Spinal cord (tissue), 10 donors: ENCODE measurements around the gene PLB1. TPM values are rescaled to one million over a fixed set of nuclear protein-coding genes. Genes with fewer than 3 reads are reported as not detected.

Source experiments
- DNase-seq, 6 donors: peaks; one replicate each; pipeline versions ENCODE4 v3.0.0 to v3.0.0-alpha.2; 2013 to 2015; ENCODE audit warnings: low spot score in 6 of 6, low read depth in 4 of 6
- H3K27ac ChIP-seq: one replicate; pipeline ENCODE4 v1.5.1; 2013; ENCODE audit warnings: low read depth, low read length, control low read depth
- H3K27me3 ChIP-seq: one replicate; pipeline ENCODE4 v1.6.1; 2013; ENCODE audit warnings: low read length; ENCODE audit not compliant: control insufficient read depth, insufficient read depth
- H3K36me3 ChIP-seq: one replicate; pipeline ENCODE4 v1.6.1; 2013; ENCODE audit warnings: low read length; ENCODE audit not compliant: control insufficient read depth, insufficient read depth
- H3K4me1 ChIP-seq: one replicate; pipeline ENCODE4 v1.6.1; 2013; ENCODE audit warnings: low read length; ENCODE audit not compliant: control insufficient read depth, insufficient read depth
- H3K4me3 ChIP-seq: one replicate; pipeline ENCODE4 v1.5.1; 2013; ENCODE audit warnings: low read depth, low read length, control low read depth
- H3K9me3 ChIP-seq: one replicate; pipeline ENCODE4 v1.6.1; 2013; ENCODE audit warnings: low read length; ENCODE audit not compliant: control insufficient read depth, insufficient read depth
- WGBS: methylation state at CpG from one replicate; pipeline ENCODE4 v1.1.5; 2013; ENCODE audit warnings: missing lambda C conversion rate; ENCODE audit not compliant: insufficient coverage; 5-methylcytosine and 5-hydroxymethylcytosine counted together
- polyA plus RNA-seq, 2 donors: library from polyadenylated mRNA; unstranded; fragments of 120-200 nt; gene quantifications; one replicate each; pipeline ENCODE4 v1.2.1, GENCODE V29; 2013; ENCODE audit not compliant: insufficient read length in 2 of 2
- total RNA-seq, 2 donors: library from RNA; depleted of rRNA in 1 of 2; stranded (reverse); fragments of 120-200 nt in 1 of 2; fragments of >200 nt in 1 of 2; gene quantifications; one replicate each; pipeline versions ENCODE4 v1.2.3 to v1.2.4, GENCODE V29; 2013 to 2014
- donor health status: healthy.

Gene PLB1
- total and polyA plus RNA-seq, 4 donors: 5.5 to 11.2 (median 10.6) TPM

GRCh38 chr2:28610583-28611201, 114.8 kb downstream of the PLB1 start:
- Histone ChIP-seq H3K4me1 (peaks cover 16% of the 10 kb centered on the region), H3K27ac (no peak overlapping the region), H3K4me3 (no peak overlapping the region), H3K27me3 (no peaks in the 10 kb centered on the region), H3K9me3 (no peaks in the 10 kb centered on the region), H3K36me3 (no peaks in the 10 kb centered on the region)
- 69% methylated on average over 5 of the region's 8 CpGs for WGBS
- DNase-seq: no peak

- WGBS: 90% methylated on average over 7 of the region's 9 CpGs
- H3K4me3 ChIP-seq: no peak overlapping the region
- H3K27ac ChIP-seq: no peak overlapping the region
- no peaks in the 10 kb centered on the region for H3K9me3 ChIP-seq
- no peaks in the 10 kb centered on the region for H3K36me3 ChIP-seq
- no peaks in the 10 kb centered on the region for H3K27me3 ChIP-seq
- no peak for DNase-seq
- peaks cover 9% of the 10 kb centered on the region for H3K4me1 ChIP-seq
These were observed 116.4 kb downstream of the PLB1 start for GRCh38 chr2:28612131-28612812.

- Histone ChIP-seq H3K27ac (no peak overlapping the region), H3K9me3 (no peaks in the 10 kb centered on the region), H3K36me3 (no peaks in the 10 kb centered on the region), H3K27me3 (no peaks in the 10 kb centered on the region), H3K4me3 (no peak overlapping the region), H3K4me1 (peaks cover 3% of the 10 kb centered on the region)
- 76% methylated on average over 2 of the region's 2 CpGs for WGBS
- DNase-seq: no peak
These were observed 117.3 kb downstream of the PLB1 start for GRCh38 chr2:28613186-28613585.

- no peaks in the 10 kb centered on the region for H3K36me3 ChIP-seq
- 92% methylated on average over 6 of the region's 11 CpGs for WGBS
- H3K4me3 ChIP-seq: no peak overlapping the region
- H3K9me3 ChIP-seq: no peaks in the 10 kb centered on the region
- no peak overlapping the region for H3K27ac ChIP-seq
- peaks cover 4% of the 10 kb centered on the region for H3K4me1 ChIP-seq
- H3K27me3 ChIP-seq: no peaks in the 10 kb centered on the region
- DNase-seq: peak in 1 of 6 donors; percentile 22
These were observed 118.0 kb downstream of the PLB1 start for GRCh38 chr2:28613633-28614501.

- Histone ChIP-seq H3K36me3 (no peaks in the 10 kb centered on the region), H3K4me3 (no peak overlapping the region), H3K9me3 (no peaks in the 10 kb centered on the region), H3K4me1 (peaks cover 14% of the 10 kb centered on the region), H3K27ac (no peak overlapping the region), H3K27me3 (no peaks in the 10 kb centered on the region)
- no CpG with 5 or more reads among the region's 6 CpGs for WGBS
- DNase-seq: no peak
These were observed 119.8 kb downstream of the PLB1 start for GRCh38 chr2:28615706-28616105.

- no peaks in the 10 kb centered on the region for H3K9me3 ChIP-seq
- no peaks in the 10 kb centered on the region for H3K27me3 ChIP-seq
- H3K27ac ChIP-seq: no peak overlapping the region
- no peaks in the 10 kb centered on the region for H3K36me3 ChIP-seq
- WGBS: no CpG with 5 or more reads among the region's 3 CpGs
- peaks cover 22% of the 10 kb centered on the region for H3K4me1 ChIP-seq
- no peak for DNase-seq
- H3K4me3 ChIP-seq: no peak overlapping the region
These were observed 120.6 kb downstream of the PLB1 start for GRCh38 chr2:28616396-28616999.

GRCh38 chr2:28617502-28618184, 121.8 kb downstream of the PLB1 start:
- Histone ChIP-seq H3K27ac (no peak overlapping the region), H3K9me3 (no peaks in the 10 kb centered on the region), H3K4me1 (peaks cover 22% of the 10 kb centered on the region), H3K4me3 (no peak overlapping the region), H3K27me3 (no peaks in the 10 kb centered on the region), H3K36me3 (no peaks in the 10 kb centered on the region)
- 93% methylated on average over 3 of the region's 3 CpGs for WGBS
- DNase-seq: no peak

- H3K27ac ChIP-seq: no peak overlapping the region
- no peaks in the 10 kb centered on the region for H3K9me3 ChIP-seq
- peaks cover 22% of the 10 kb centered on the region for H3K4me1 ChIP-seq
- 82% methylated on average over 4 of the region's 12 CpGs for WGBS
- H3K27me3 ChIP-seq: no peaks in the 10 kb centered on the region
- H3K4me3 ChIP-seq: no peak overlapping the region
- H3K36me3 ChIP-seq: no peaks in the 10 kb centered on the region
- DNase-seq: peak in 1 of 6 donors; percentile 53
These were observed 122.6 kb downstream of the PLB1 start for GRCh38 chr2:28618221-28619141.
